Mesenchymal stem cell (in vitro differentiated cells and primary cell): ENCODE results near the gene IL1A.

Experiments used
- DNase-seq: peaks from one replicate; pipeline ENCODE4 v3.0.0-alpha.2; 2013
- H2AFZ ChIP-seq: one replicate; pipeline ENCODE4 v1.6.1; 2013; ENCODE audit warnings: low read depth, mild to moderate bottlenecking, control low read depth, inconsistent platforms, low read length, moderate library complexity
- H2AK5ac ChIP-seq: 2 replicates; pipeline ENCODE4 v1.6.1; 2013; ENCODE audit warnings: low read length, moderate library complexity, mild to moderate bottlenecking, inconsistent platforms; ENCODE audit not compliant: severe bottlenecking
- H2BK120ac ChIP-seq: one replicate; pipeline ENCODE4 v1.6.1; 2013; ENCODE audit warnings: low read depth, mild to moderate bottlenecking, inconsistent platforms, low read length, moderate library complexity
- H2BK12ac ChIP-seq, 2 experiments: one replicate each; pipeline ENCODE4 v1.6.1; 2013; ENCODE audit warnings: inconsistent platforms in 2 of 2, low read length in 2 of 2, mild to moderate bottlenecking in 2 of 2, moderate library complexity in 2 of 2, control low read depth in 1 of 2
- H2BK15ac ChIP-seq: one replicate; pipeline ENCODE4 v1.6.1; 2013; ENCODE audit warnings: mild to moderate bottlenecking, low read depth, inconsistent platforms; ENCODE audit not compliant: poor library complexity, severe bottlenecking
- H2BK5ac ChIP-seq: 2 replicates; pipeline ENCODE4 v1.6.1; 2013; ENCODE audit warnings: low read depth, mild to moderate bottlenecking, low read length, control low read depth, inconsistent platforms; ENCODE audit not compliant: poor library complexity, severe bottlenecking
- H3K14ac ChIP-seq, 2 experiments: one replicate each; pipeline ENCODE4 v1.6.1; 2013; ENCODE audit warnings: inconsistent platforms in 2 of 2, low read length in 2 of 2, control low read depth in 1 of 2, mild to moderate bottlenecking in 1 of 2, moderate library complexity in 1 of 2
- H3K18ac ChIP-seq, 2 experiments: one replicate each; pipeline ENCODE4 v1.6.1; 2013; ENCODE audit warnings: inconsistent platforms in 2 of 2, low read length in 2 of 2, control low read depth in 1 of 2, low read depth in 1 of 2, mild to moderate bottlenecking in 1 of 2
- H3K23ac ChIP-seq, 2 experiments: one replicate each; pipeline ENCODE4 v1.6.1; 2013; ENCODE audit warnings: inconsistent platforms in 2 of 2, low read length in 2 of 2, mild to moderate bottlenecking in 2 of 2, moderate library complexity in 2 of 2, control low read depth in 1 of 2
- H3K27ac ChIP-seq: 2 replicates; pipeline ENCODE4 v1.5.1; 2013; ENCODE audit warnings: mild to moderate bottlenecking, moderate library complexity, low read length, control low read depth, inconsistent platforms; ENCODE audit not compliant: poor library complexity, severe bottlenecking
- H3K27me3 ChIP-seq, 2 experiments: 2 replicates each; pipeline versions ENCODE4 v1.6.1 to v1.7.0; 2013; ENCODE audit warnings: low read length in 2 of 2, mild to moderate bottlenecking in 2 of 2, moderate library complexity in 2 of 2, control low read depth in 1 of 2, inconsistent platforms in 1 of 2; ENCODE audit not compliant: control insufficient read depth in 1 of 2, insufficient read depth in 1 of 2
- H3K36me3 ChIP-seq, 2 experiments: 2 replicates each; pipeline versions ENCODE4 v1.6.1 to v1.7.0; 2013; ENCODE audit warnings: low read length in 2 of 2, control low read depth in 1 of 2, inconsistent platforms in 1 of 2, low read depth in 1 of 2, mild to moderate bottlenecking in 1 of 2; ENCODE audit not compliant: insufficient read depth in 2 of 2, control insufficient read depth in 1 of 2
- H3K4ac ChIP-seq, 2 experiments: one replicate each; pipeline ENCODE4 v1.6.1; 2013; ENCODE audit warnings: inconsistent platforms in 2 of 2, low read length in 2 of 2, mild to moderate bottlenecking in 2 of 2, moderate library complexity in 2 of 2, control low read depth in 1 of 2, low read depth in 1 of 2
- H3K4me1 ChIP-seq: 2 replicates; pipeline ENCODE4 v1.6.1; 2013; ENCODE audit warnings: low read depth, low read length, control low read depth; ENCODE audit not compliant: control insufficient read depth, insufficient read depth
- H3K4me2 ChIP-seq: 2 replicates; pipeline ENCODE4 v1.6.1; 2013; ENCODE audit warnings: low read length, mild to moderate bottlenecking, inconsistent platforms; ENCODE audit not compliant: poor library complexity, severe bottlenecking
- H3K4me3 ChIP-seq, 2 experiments: 2 replicates each; pipeline versions ENCODE4 v1.5.1 to v1.7.0; 2013; ENCODE audit warnings: low read length in 2 of 2, mild to moderate bottlenecking in 2 of 2, control low read depth in 1 of 2, low read depth in 1 of 2; ENCODE audit not compliant: insufficient read depth in 1 of 2
- H3K79me1 ChIP-seq: replicated peaks from 2 replicates; pipeline ENCODE4 v1.6.1; 2013; ENCODE audit warnings: mild to moderate bottlenecking, control low read depth, low read length, inconsistent platforms; ENCODE audit not compliant: poor library complexity, severe bottlenecking
- H3K9ac ChIP-seq: 2 replicates; pipeline ENCODE4 v1.7.0; 2013; ENCODE audit warnings: mild to moderate bottlenecking, low read length, moderate library complexity
- H3K9me3 ChIP-seq: 2 replicates; pipeline ENCODE4 v1.7.0; 2013; ENCODE audit warnings: mild to moderate bottlenecking, low read length; ENCODE audit not compliant: control insufficient read depth
- H4K8ac ChIP-seq: one replicate; pipeline ENCODE4 v1.6.1; 2013; ENCODE audit warnings: inconsistent platforms, mild to moderate bottlenecking, low read length, moderate library complexity
- H4K91ac ChIP-seq: one replicate; pipeline ENCODE4 v1.6.1; 2013; ENCODE audit warnings: mild to moderate bottlenecking, low read length, inconsistent platforms
- WGBS: methylation state at CpG from one replicate; pipeline ENCODE4 v1.1.7; 2013; ENCODE audit warnings: mixed read lengths; 5-methylcytosine and 5-hydroxymethylcytosine counted together

IL1A gene

DNA sequence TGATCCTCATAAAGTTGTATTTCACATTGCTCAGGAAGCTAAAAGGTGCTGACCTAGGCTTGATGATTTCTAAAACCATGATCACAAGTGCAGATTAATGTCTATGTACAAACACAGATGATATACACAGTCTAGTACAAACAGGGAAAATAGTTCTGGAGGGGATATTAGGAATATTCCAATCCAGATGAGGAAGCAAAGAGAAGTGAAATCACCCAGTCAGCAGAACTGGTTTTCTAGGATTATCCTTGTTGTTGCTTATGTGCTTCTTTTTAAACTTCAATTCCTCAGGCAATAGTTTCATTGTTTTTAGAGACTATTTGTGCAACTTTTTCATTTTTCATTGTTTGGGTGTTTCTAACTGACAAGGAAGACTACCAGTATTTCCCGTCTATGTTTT is 4.7 kb downstream of the IL1A start:
- H3K36me3 ChIP-seq = no peaks in the 10 kb centered on the region
- no peaks in the 10 kb centered on the region for H3K9me3 ChIP-seq
- no peak overlapping the region for H3K4ac ChIP-seq
- no peak overlapping the region for H2BK120ac ChIP-seq
- H4K91ac ChIP-seq = no peak overlapping the region
- no peak overlapping the region for H2BK15ac ChIP-seq
- no peak overlapping the region for H3K18ac ChIP-seq
- H2BK12ac ChIP-seq = no peak overlapping the region
- no peak overlapping the region for H2AK5ac ChIP-seq
- 100% methylated on average over 1 of the region's 1 CpG for WGBS
- no peak overlapping the region for H3K4me3 ChIP-seq
- H2BK5ac ChIP-seq = no peak overlapping the region
- H3K4me2 ChIP-seq = no peak overlapping the region
- no peak overlapping the region for H3K9ac ChIP-seq
- H3K23ac ChIP-seq = no peak overlapping the region
- no peaks in the 10 kb centered on the region for H3K27me3 ChIP-seq
- no peaks in the 10 kb centered on the region for H3K4me1 ChIP-seq
- H3K14ac ChIP-seq = no peak overlapping the region
- H3K27ac ChIP-seq = no peak overlapping the region
- H4K8ac ChIP-seq = no peak overlapping the region
- no peaks in the 10 kb centered on the region for H3K79me1 ChIP-seq
- no peak for DNase-seq
- H2AFZ ChIP-seq = no peak overlapping the region

GRCh38 chr2:112777036-112777435 is 7.3 kb downstream of the IL1A start:
- H3K14ac ChIP-seq = no peak overlapping the region
- H3K23ac ChIP-seq = no peak overlapping the region
- H4K8ac ChIP-seq = no peak overlapping the region
- no peak overlapping the region for H2BK15ac ChIP-seq
- H4K91ac ChIP-seq = no peak overlapping the region
- no peak overlapping the region for H2AK5ac ChIP-seq
- H3K79me1 ChIP-seq = no peaks in the 10 kb centered on the region
- no peak overlapping the region for H2BK5ac ChIP-seq
- no peak overlapping the region for H3K4me2 ChIP-seq
- no peak overlapping the region for H3K4me3 ChIP-seq
- H3K4ac ChIP-seq = no peak overlapping the region
- no peak for DNase-seq
- no peak overlapping the region for H2AFZ ChIP-seq
- no peaks in the 10 kb centered on the region for H3K4me1 ChIP-seq
- H3K9ac ChIP-seq = no peak overlapping the region
- no peak overlapping the region for H2BK12ac ChIP-seq
- H3K27ac ChIP-seq = no peak overlapping the region
- H3K36me3 ChIP-seq = no peaks in the 10 kb centered on the region
- H3K27me3 ChIP-seq = no peaks in the 10 kb centered on the region
- H2BK120ac ChIP-seq = no peak overlapping the region
- no peaks in the 10 kb centered on the region for H3K9me3 ChIP-seq
- H3K18ac ChIP-seq = no peak overlapping the region

DNA sequence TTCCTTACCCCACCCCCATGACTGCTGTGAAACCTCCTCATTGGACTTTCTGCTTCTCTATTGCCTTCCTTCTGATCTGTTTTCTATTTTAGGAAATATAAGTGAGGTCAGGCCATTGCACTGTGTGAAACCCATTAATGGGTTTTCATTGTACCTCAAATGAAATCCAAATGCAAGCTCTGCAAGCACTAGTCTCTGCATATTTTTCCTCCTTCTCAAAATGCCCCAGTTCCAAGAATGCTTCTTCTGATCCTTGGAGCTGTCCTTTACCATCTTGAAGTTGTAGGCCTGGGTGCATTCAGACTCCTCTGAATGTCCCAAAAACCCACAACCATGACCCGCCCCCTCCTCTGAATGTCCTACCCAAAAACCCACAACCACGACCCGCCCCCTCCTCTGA is 8.2 kb downstream of the IL1A start:
- no CpG with 5 or more reads among the region's 3 CpGs for WGBS
- Histone ChIP-seq H2AFZ (no peak overlapping the region), H2BK5ac (no peak overlapping the region), H3K4me1 (no peaks in the 10 kb centered on the region), H2BK12ac (no peak overlapping the region), H4K8ac (no peak overlapping the region), H3K27ac (no peak overlapping the region), H3K18ac (no peak overlapping the region), H3K9me3 (no peaks in the 10 kb centered on the region), H2AK5ac (no peak overlapping the region), H3K4ac (no peak overlapping the region), H4K91ac (no peak overlapping the region), H3K4me2 (no peak overlapping the region), H3K36me3 (no peaks in the 10 kb centered on the region), H3K9ac (no peak overlapping the region), H3K4me3 (no peak overlapping the region), H2BK120ac (no peak overlapping the region), H3K23ac (no peak overlapping the region), H3K79me1 (no peaks in the 10 kb centered on the region), H3K14ac (no peak overlapping the region), H3K27me3 (no peaks in the 10 kb centered on the region), H2BK15ac (no peak overlapping the region)
- no peak for DNase-seq

DNA sequence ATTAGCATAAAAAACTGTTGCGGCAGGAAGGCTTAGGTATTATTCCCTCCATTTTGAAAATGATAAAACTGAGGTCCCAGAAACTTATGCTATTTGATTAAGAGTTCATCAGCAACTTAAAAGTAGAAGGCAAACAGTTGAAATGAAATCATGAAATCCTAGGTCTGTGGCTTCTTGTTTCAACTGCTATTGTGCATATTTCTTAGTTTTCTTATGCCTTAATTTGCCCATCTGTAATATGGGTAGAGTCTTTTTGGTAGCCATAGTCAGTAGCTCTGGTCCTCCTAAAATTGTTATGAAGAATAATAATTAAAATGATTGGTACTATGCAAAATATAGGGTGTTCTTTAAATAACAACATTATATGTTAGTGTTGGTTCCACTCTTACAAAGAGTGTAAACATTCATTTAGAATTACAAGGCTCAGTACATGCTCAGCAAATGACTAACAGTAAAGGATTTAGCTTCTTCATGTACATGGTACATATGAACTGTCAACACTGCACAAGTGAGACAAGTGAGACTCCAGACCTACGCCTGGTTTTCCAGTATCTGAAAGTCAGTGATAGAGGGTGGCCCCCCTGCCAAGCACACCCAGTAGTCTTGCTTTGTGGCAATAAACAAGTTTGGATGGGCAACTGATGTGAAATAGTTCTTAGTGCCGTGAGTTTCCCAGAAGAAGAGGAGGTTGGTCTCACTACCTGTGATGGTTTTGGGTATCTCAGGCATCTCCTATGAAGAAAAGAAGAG is 9.6 kb downstream of the IL1A start:
- no peaks in the 10 kb centered on the region for H3K27me3 ChIP-seq
- WGBS = 87% methylated on average over 2 of the region's 3 CpGs
- no peak overlapping the region for H4K91ac ChIP-seq
- H3K4ac ChIP-seq = no peak overlapping the region
- no peak overlapping the region for H2AK5ac ChIP-seq
- no peaks in the 10 kb centered on the region for H3K79me1 ChIP-seq
- no peak overlapping the region for H3K14ac ChIP-seq
- no peak overlapping the region for H2BK12ac ChIP-seq
- H2BK15ac ChIP-seq = no peak overlapping the region
- H2BK120ac ChIP-seq = no peak overlapping the region
- no peak overlapping the region for H4K8ac ChIP-seq
- H3K27ac ChIP-seq = no peak overlapping the region
- H3K18ac ChIP-seq = no peak overlapping the region
- H2AFZ ChIP-seq = no peak overlapping the region
- no peak overlapping the region for H3K4me2 ChIP-seq
- H3K23ac ChIP-seq = no peak overlapping the region
- no peaks in the 10 kb centered on the region for H3K36me3 ChIP-seq
- H3K4me1 ChIP-seq = no peaks in the 10 kb centered on the region
- no peak overlapping the region for H3K4me3 ChIP-seq
- H3K9me3 ChIP-seq = no peaks in the 10 kb centered on the region
- no peak for DNase-seq
- no peak overlapping the region for H2BK5ac ChIP-seq
- no peak overlapping the region for H3K9ac ChIP-seq
